HL-60 (cell line): Measurements from ENCODE around the gene INPP4B.

ENCODE experiments used
- DNase-seq, 2 experiments: peaks; one replicate each; pipeline ENCODE4 v3.0.0-alpha.2; 2010 to 2020; ENCODE audit warnings: low read depth in 1 of 2, low spot score in 1 of 2
- H3K27ac ChIP-seq: fragments of 250-450 bp; sonication (Bioruptor Pico); replicated peaks from 2 replicates; pipeline ENCODE4 v1.5.1; 2020; ENCODE audit warnings: mild to moderate bottlenecking, moderate library complexity
- H3K27me3 ChIP-seq: fragments of 250-450 bp; sonication (Bioruptor Pico); 2 replicates; pipeline ENCODE4 v1.5.1; 2021; ENCODE audit warnings: mild to moderate bottlenecking, moderate library complexity; ENCODE audit not compliant: insufficient read depth, poor library complexity, severe bottlenecking
- H3K4me3 ChIP-seq: replicated peaks from 2 replicates; pipeline ENCODE4 v1.5.1; 2011; ENCODE audit warnings: mild to moderate bottlenecking, control low read depth, low read length; ENCODE audit not compliant: insufficient read depth
- CTCF ChIP-seq: IDR thresholded peaks from one replicate; pipeline ENCODE4 v1.5.1; 2011; ENCODE audit warnings: low read length, control low read depth, inconsistent platforms; ENCODE audit not compliant: insufficient read depth
- GABPA ChIP-seq: IDR thresholded peaks from 2 replicates; pipeline ENCODE4 v1.6.1; 2012; ENCODE audit warnings: low read depth
- POLR2AphosphoS5 ChIP-seq: IDR thresholded peaks from 2 replicates; pipeline ENCODE4 v1.6.1; 2012; ENCODE audit warnings: low read depth
- REST ChIP-seq: IDR thresholded peaks from 2 replicates; pipeline ENCODE4 v1.6.1; 2012; ENCODE audit warnings: low read depth; ENCODE audit not compliant: insufficient replicate concordance
- SPI1 ChIP-seq: IDR thresholded peaks from 2 replicates; pipeline ENCODE4 v1.6.1; 2012; ENCODE audit warnings: low read depth, mild to moderate bottlenecking, borderline replicate concordance

INPP4B gene

GRCh38 chr4:142440093-142440492 is 406.0 kb downstream of the INPP4B start:
- no peak overlapping the region for H3K27ac ChIP-seq
- no peak for DNase-seq
- no peak overlapping the region for H3K4me3 ChIP-seq
- no peaks in the 10 kb centered on the region for H3K27me3 ChIP-seq
- TF ChIP-seq REST, result no peak
- no peak for TF ChIP-seq GABPA

GRCh38 chr4:142435599-142436235 is 410.4 kb downstream of the INPP4B start:
- H3K27ac ChIP-seq, result no peak overlapping the region
- H3K4me3 ChIP-seq, result no peak overlapping the region
- no peaks in the 10 kb centered on the region for H3K27me3 ChIP-seq
- TF ChIP-seq REST (no peak), CTCF (no peak), POLR2AphosphoS5 (no peak), GABPA (no peak), SPI1 (no peak)
- no peak for DNase-seq

GRCh38 chr4:142434519-142435224 is 411.4 kb downstream of the INPP4B start:
- Histone ChIP-seq H3K27me3 (no peaks in the 10 kb centered on the region), H3K4me3 (no peak overlapping the region), H3K27ac (no peak overlapping the region)
- no peak for TF ChIP-seq GABPA
- TF ChIP-seq SPI1, result no peak
- no peak for TF ChIP-seq CTCF
- no peak for TF ChIP-seq REST
- no peak for DNase-seq
